M059J (cell line): ENCODE data around the gene NLRC3. TPM values are rescaled to one million over a fixed set of nuclear protein-coding genes. Genes with fewer than 3 reads are reported as not detected.
A peak's percentile ranks its signal among the peaks of the same experiment; 100 is the strongest.

ENCODE experiments used
- DNase-seq: peaks from one replicate; pipeline ENCODE4 v3.0.0-alpha.2; 2012; ENCODE audit warnings: low read depth
- total RNA-seq: library from RNA; depleted of rRNA; stranded (reverse); fragments of >200 nt; shearing (Covaris generic); gene quantifications from 2 replicates; pipeline ENCODE4 v1.2.3, GENCODE V29; 2014

The NLRC3 gene
- total RNA-seq, 1 experiment from 2014 or later = not detected

DNA sequence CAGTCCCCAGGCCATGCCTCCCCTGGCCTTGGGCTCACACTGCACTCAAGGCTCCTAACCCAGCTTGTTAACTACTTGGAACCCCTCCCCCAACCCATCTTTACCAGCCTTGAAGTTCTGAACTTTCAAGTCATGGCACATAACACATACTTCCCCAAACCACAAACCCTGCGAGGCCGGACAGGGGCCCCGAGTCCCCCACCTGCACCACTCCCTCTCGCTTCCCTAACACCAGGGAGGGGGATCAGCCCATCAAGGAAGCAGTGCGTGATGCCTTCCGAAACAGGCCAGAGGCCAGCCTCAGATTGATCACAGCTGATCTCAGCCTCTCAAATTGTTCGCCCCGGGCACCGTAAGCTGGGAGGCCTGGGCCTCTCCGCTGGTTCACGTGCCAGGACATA, 3.0 kb upstream of the NLRC3 start:
- no peak for DNase-seq

DNA sequence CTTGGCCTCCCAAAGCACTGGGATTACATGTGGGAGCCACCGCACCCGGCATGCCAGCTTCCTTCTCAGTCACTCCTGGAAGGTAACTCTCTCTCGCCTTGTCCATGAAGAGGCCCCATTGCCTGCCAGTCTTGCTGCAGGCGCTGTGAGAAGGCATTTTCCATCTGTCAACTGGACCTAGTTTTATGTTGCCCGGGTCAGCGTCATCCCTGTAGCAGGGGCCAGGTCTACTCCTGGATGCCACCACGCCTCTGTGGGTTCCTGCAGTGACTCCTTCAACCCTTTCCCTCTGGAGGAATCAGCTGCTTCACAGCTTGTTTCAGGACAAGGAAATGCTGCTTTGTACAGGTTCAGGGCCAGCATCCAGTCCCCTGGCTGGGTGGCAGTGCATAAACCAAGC, 2.6 kb upstream of the NLRC3 start:
- no peak for DNase-seq

DNA sequence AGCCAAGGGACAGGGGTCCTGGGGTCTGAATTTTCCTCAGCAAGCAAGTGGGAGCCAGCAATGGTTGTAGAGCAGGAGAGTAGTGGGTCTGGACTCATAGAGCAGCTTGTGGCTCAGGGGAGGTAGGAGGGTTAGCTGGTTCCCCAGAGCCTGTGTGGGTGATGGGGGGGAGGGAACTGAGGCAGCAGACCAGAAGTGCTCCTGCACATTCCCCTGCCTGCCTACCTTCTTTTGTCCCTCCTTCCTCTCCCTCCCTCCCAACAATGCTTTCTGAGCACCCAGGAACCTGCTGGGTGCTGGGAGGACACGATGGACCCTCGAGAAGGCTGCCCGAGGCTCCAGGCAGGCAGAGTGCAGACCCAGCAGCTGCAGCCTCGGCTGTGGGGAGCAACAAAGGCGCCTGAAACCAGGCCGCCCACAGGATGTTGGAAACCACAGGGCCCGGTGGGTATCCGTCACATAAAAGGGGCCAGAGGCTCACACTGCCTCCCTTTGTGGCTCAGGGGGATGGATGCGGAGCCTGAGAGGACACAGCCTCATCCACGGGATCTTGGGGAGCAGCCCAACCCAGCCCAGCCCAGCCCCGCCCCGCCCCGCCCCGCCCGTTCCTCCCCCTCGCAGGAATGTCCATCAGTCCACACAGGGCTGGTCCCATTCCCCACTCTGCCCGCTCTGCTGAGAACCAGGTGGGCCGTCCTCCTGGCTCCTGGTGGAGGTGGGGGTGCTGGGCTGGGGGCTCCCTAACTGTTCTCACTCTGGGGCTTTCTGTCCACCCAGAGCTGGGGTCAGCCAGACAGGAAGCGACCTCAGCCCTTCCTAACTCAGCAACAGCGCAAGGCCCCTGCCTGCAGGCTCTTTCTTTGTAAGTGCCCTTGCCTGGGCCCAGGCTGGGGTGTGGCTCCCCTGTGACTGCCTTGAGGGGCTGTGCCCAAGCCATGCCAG, 1.7 kb upstream of the NLRC3 start:
- peak; percentile 11 for DNase-seq

DNA sequence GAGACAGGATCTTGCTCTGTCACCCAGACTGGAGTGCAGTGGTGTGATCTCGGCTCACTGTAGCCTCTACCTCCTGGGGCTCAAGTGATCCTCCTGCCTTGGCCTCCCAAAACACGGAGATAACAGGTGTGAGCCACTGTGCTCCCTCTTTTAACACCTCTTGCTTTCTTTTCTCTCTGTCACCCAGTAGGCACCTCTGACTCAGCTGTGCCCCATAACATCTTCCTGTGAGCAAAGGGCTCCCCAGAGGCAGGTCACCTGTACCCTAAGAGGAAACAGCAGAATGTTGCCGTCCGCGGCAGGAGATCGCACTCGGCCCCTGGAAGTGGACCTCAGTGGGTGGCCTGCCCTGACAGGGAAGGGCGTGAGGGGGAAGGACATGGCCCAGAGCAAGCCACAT, 918 bp upstream of the NLRC3 start:
- DNase-seq = no peak

DNA sequence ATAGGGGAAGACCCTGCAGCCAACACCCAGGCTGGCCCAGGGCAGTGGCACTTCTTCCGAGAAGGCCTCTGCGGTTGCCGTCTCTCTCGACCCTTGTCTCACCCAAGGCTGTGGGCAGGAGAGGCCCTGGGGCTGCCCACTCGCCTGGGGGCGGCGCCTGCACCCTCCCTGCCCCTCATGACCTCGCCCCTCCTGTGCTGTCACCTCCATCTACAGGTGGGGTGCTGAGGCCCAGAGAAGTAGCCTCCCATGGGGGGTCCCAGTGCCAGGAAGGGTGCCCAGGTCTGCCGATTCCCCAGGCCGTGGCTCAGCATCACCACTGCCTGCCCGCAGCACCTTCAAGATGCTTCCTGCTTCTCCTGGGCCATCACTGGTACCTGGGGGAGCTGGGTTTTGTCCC, 992 bp downstream of the NLRC3 start:
- no peak for DNase-seq

DNA sequence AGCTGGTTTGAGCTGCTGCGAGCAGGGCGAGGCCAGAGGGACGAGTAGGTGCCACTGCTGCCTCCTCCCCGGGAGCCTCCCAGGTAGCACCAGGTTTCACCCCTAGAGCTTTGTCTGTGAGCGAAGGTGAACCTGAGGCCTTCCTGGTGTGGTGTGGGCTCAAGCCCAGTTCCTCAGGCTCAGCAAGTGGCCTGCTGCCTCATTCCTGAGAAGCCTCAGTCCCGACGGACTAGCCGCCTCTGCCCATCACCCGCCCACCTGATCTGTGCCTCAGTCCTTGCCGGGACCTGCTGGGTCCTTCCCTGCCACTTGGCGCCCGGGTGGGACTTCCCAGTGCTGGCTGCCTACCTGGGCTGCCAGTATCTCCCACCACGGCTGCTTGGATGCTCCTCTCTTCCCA, 1.7 kb downstream of the NLRC3 start:
- no peak for DNase-seq

DNA sequence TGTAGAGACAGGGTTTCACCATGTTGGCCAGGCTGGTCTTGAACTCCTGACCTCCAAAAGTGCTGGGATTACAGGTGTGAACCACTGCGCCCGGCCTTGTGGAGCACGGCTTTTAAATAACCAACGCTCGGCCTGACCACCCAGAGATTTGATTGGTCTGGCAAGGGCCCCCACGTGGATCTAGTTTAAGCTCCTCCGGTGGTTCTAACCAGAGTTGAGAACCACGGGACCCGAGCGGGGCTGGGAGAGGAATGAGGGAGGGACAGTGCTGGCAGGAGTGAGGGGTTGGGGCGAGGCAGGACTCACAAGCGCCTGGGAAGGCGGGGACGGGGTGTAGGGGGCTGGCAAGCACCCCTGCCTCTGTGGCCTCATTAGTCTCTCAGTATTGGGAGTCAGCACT, 3.0 kb downstream of the NLRC3 start:
- DNase-seq = no peak

DNA sequence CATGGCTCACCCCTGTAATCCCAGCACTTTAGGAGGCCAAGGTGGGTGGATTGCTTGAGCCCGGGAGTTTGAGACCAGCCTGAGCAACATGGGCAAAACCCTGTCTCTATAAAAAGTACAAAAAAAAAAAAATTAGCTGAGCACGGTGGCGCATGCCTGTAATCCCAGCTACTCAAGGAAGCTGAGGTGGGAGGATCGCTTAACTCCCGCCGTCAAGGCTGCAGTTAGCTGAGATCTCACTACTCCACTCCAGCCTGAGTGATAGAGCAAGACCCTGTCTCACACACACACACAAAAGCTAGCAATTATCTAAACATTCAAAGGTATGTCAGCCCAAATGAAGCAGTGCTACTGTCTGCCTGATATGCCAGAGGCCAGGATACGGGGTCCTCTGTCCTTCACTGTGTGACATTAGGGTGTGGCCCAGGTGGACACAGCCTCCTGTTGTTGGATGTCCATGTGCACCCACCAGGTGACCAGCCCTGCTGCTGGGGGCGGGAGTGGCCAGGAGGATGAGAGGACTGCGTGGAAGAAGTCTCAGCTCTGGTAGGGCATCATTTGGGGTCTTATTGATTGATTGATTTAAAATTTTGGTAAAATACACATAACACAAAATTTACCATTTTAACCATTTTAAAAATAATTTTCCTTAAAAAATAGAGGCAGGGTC, 3.9 kb downstream of the NLRC3 start:
- DNase-seq = no peak

DNA sequence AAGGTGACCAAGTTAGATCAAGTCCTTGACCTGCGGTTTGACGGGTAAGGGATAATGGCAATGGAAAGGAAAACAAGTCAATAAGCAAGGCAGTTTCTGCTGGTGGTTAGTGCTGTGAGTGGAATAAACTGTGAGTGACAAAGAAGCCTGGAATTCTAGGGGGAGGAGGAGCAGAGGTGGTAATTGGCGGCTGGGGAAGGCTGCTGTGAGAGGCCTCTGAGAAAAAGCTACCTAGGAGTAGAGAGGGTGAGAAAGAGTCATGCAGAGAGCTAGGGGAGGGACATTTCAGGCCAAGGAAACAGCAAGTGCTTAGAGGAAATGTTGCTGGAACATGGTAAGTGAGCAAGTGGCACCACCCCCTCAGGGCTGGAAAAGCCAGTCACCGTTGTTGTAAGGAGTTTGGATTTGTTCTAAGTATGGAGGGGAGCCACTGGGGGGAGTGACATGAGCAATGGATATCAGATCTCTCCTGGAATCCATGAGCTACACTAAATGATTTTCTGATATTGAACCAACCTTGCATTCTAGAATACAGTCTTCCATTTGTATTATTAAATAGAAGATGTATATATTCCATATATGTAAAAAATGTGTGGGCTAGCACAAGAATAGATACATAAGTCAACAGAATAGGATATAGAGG, 6.7 kb downstream of the NLRC3 start:
- DNase-seq = no peak

DNA sequence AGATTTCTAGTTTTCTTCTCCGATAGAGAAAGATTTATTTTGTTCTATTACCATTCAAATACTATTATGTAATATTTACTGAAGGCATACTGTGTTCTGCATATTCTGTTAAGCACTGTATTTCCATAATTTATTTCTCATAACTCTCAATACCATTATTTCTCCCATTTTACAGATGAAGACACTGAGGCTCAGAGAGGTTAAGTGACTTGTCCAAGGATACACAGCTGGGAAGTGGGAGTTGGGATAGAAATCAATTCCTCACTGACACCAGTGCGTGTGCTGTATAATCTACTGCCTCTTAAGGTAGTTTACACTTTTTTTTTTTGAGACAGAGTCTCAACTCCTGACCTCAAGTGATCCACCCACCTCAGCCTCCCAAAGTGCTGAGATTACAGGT, 7.4 kb downstream of the NLRC3 start:
- DNase-seq = no peak

DNA sequence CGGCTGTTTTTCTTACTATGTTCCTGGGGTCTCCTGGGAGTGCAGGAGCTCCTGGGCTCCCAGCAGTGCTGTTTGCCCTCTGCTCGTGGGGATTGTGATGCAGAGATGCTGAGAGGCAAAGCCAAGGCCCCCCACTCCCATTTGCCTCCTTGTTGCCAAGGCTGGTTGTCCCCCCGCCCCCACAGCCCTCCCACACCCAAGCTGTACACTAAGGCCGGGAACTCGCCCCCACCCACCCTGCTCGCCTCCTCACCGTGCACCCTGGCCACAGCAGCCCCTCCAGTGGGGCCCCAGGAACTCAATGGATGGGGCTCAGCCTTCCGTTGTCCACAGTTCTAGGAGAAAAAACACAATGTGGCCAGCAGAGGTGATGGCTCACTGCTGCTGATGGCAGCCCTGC, 10.2 kb downstream of the NLRC3 start:
- DNase-seq = no peak

DNA sequence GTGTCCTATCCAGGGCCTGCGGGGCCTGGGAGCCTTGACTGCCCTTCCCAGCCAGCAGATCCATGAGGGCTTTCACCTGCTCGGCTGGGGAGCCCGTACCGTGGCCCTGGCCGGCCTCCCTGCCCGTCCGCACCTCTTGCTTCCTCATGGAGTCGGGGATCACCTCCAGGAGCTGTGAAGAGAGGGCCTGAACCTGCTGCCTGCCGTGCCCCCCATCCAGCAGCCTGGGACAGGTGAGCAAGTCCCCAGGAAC, 12.4 kb downstream of the NLRC3 start:
- DNase-seq = no peak

DNA sequence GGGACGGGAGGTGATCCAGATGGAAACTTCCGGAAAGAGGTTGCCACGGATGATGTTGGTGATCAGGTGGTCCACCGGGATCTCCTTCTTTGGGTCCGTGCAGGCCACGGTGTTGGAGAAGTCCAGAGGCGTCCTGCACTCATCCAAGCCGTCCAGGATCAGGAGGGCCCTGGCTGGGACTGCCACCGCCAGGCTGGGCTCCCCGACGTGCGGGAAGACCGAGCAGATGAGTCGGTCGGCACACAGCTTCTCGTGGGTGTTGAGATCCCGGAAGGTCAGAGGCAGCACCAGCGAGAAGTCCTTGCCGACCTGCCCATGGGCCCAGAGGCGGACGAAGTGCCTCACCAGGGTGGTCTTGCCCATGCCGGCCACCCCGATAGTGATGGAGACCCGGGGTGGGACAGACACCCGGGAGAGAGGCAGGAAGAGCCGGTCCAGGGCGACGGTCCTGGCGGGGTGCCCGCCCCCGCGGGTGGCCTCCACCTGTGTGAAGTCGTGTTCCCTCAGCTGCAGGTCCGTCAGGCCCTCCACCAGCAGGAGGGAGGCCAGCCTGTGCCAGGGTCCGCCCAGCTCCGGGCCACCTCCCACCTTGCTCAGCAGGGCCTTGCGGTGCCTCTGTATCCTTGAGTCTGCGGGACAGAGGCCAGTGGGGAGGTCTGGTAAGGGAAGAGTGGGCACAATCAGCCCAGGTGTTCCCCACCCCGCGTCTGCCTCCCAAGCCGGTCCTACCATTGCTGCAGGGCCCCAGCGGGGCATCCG, 12.9 kb downstream of the NLRC3 start:
- no peak for DNase-seq

DNA sequence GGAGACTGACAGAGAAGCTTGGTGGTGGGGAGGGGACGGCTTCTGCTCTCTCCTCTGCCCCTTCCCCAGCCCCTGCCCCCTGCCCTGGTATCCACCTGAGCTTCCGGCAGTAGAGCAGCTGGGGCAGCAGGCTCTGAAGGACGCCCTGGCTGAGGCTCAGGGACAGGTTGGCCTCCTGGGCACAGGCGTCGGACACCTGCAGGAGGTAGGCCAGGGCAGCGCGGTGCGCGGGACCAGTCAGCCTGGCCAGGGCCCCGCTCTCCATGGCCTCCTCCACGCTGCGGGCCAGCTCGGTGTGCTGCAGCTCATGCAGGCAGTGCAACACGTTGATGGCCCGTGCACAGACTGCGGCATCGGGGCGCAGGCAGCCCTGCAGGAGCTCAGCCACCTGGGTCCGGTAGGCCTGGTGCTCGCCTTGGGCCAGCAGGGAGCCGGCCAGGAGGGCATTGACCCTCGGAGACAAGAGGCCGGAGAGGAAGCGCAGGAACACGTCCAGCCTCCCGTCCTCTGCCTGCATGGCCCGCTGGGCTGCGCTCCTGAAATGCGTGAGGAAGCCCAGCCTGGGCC, 14.2 kb downstream of the NLRC3 start:
- no peak for DNase-seq

DNA sequence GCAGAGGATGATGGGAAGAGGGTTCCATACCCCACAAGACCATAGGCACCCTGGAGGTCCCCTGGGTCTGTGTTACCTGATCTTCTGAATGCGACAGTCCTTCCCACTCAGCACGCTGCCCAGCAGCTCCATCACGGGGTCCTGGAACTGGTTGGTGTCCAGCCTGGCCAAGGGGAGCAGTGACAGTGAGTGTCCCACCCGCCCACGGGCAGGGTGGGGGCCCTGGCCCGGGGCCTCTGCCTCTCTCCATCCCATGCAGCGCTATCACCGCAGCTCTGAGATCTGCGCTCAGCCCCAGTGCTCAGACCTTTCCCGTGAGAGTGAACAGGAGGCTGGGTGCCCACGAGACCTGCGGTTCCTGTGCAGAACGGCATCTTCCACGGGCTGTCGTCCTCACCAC, 15.6 kb downstream of the NLRC3 start:
- no peak for DNase-seq

DNA sequence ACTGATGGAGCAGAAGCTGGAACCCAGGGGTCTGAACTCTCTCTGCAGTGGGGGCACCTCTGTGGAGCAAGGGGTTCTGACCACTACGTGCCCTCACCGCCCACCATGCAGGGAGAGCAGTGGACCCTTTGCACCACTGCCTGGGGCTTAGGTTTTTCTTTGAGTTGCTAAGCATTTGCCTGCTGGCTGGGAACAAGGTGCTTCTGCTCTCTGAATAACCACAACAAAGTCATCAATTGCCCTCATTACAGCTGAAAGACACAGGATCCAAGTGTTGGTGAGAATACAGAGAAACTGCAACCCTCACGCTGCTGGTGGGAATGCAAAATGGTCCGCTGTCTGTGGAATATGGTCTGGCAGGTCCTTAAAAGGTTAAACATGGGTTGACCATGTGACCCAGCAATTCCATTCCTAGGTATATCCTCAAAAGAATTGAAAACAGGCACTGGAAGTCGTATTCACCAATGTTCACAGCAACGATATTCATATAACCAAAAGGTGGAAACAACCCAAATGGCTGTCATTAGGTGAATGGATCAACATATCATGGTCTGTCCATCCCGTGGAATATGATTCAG, 22.8 kb downstream of the NLRC3 start:
- no peak for DNase-seq

DNA sequence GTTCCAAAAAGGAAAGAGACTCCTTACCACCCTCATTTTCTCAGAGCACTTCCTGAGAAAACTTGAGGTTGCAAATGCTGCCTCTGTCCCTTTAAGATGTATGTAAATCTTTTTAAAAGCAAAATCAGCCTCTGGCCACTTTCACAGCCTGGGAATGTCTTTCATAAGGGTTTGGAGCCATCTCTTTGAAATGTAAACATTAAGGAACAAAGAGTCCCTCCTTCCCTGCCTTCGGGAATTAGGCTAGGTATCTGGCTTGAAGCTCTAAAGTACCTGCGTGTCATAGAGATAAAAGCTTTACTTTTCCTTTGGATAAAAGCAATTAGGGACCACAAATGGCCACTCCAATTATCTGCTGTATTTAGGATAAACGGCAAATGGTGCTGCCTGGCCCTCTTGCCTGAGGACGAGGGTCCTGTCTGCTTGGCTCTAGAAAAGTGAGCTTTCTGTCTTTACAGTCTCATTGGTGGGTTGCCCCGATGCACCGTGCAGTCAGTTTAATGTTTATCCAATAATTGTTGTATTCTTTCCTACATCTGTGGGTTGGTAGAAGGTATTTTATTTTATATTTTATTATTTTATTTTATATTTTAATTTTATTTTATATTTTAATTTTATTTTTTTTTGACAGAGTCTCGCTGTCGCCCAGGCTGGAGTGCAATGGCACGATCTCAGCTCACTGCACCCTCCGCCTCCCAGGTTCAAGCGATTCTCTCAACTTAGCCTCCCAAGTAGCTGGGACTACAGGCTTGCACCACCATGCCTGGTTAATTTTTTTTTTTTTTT, 23.9 kb downstream of the NLRC3 start:
- DNase-seq = no peak

DNA sequence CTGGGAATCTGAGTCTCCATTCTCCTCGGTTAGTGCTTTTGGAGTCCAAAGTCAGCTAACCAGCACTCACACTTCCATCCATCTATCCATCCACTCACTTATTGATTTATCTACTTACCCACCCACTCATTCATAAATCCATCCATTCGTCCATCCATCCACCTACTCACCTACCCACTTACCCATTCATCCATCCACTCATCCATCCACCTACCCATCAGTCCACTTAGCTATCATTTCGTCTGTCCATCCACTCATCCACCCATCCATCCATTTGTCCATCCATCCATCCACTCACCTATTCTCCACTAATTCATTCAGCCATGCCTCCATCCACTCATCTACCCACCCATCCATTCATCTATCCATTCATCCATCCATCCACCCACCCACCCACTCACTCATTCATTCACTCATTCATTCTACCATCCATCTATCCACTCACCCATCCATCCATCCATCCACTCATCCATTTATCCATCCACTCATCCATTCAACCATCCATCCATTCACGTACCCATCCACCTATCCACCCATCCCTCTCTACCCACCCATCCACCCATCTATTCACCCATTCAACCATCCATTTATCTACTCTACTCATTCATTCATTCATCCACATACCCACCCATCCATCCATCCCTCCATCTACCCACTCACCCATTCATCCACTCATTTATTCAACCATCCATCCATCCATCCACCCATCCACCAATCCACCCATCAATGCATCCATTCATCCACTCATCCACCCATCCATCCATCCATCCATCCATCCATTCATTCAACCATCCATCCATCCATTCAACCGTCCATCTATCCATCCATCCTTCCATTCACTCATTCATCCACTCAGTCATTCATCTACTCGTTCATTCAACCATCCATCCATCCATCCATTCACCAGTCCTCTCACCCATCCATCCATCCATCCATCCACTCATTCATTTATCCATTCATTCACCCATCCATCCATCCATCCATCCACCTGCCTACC, 26.1 kb downstream of the NLRC3 start:
- DNase-seq = no peak

DNA sequence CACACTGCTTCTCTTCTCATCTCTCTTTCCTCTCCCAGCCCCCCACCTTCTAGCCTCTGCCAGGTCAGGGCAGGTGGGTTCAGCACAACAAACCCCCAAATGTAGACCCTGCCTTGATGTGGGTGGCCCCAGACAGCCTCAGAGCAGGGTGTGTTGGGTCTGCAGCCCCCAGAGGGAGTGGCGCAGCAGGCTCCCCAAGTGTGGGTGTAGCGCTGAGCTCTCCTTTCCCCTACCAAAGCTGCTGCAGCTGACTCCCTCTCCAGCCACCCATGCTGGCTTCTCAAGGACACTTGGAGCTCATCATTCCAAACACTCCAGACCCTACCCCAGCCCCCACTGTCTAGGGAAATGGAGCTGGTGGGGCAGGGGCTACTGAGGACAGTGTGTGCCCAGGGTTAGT, 27.3 kb downstream of the NLRC3 start:
- DNase-seq = no peak

DNA sequence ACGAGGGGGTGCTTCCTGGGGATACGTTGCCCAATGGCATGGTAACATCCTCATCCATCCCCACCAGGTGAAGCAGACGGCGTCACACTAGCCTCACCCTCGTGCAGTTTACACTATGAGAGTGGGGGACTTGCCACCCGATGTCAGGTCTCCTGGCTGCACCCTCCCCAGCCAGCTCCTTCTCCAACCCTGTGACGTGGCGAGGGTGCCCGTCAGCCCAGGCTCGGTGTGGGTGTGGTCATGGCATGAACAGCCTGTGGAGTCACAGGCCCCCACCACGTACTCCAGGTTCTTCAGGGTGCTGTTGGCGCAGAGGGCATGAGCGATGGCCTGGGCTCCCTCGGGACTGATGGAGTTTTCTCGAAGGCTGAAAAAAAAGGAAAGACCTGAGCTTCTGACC, 28.3 kb downstream of the NLRC3 start:
- DNase-seq = no peak
